Mesenchymal stem cell (in vitro differentiated cells and primary cell): ENCODE results near the gene CAMSAP2.

Experiments used
- DNase-seq: peaks from one replicate; pipeline ENCODE4 v3.0.0-alpha.2; 2013
- H2AFZ ChIP-seq: one replicate; pipeline ENCODE4 v1.6.1; 2013; ENCODE audit warnings: low read depth, mild to moderate bottlenecking, control low read depth, inconsistent platforms, low read length, moderate library complexity
- H2AK5ac ChIP-seq: 2 replicates; pipeline ENCODE4 v1.6.1; 2013; ENCODE audit warnings: low read length, moderate library complexity, mild to moderate bottlenecking, inconsistent platforms; ENCODE audit not compliant: severe bottlenecking
- H2BK120ac ChIP-seq: one replicate; pipeline ENCODE4 v1.6.1; 2013; ENCODE audit warnings: low read depth, mild to moderate bottlenecking, inconsistent platforms, low read length, moderate library complexity
- H2BK12ac ChIP-seq, 2 experiments: one replicate each; pipeline ENCODE4 v1.6.1; 2013; ENCODE audit warnings: inconsistent platforms in 2 of 2, low read length in 2 of 2, mild to moderate bottlenecking in 2 of 2, moderate library complexity in 2 of 2, control low read depth in 1 of 2
- H2BK15ac ChIP-seq: one replicate; pipeline ENCODE4 v1.6.1; 2013; ENCODE audit warnings: mild to moderate bottlenecking, low read depth, inconsistent platforms; ENCODE audit not compliant: poor library complexity, severe bottlenecking
- H2BK5ac ChIP-seq: 2 replicates; pipeline ENCODE4 v1.6.1; 2013; ENCODE audit warnings: low read depth, mild to moderate bottlenecking, low read length, control low read depth, inconsistent platforms; ENCODE audit not compliant: poor library complexity, severe bottlenecking
- H3K14ac ChIP-seq, 2 experiments: one replicate each; pipeline ENCODE4 v1.6.1; 2013; ENCODE audit warnings: inconsistent platforms in 2 of 2, low read length in 2 of 2, control low read depth in 1 of 2, mild to moderate bottlenecking in 1 of 2, moderate library complexity in 1 of 2
- H3K18ac ChIP-seq, 2 experiments: one replicate each; pipeline ENCODE4 v1.6.1; 2013; ENCODE audit warnings: inconsistent platforms in 2 of 2, low read length in 2 of 2, control low read depth in 1 of 2, low read depth in 1 of 2, mild to moderate bottlenecking in 1 of 2
- H3K23ac ChIP-seq, 2 experiments: one replicate each; pipeline ENCODE4 v1.6.1; 2013; ENCODE audit warnings: inconsistent platforms in 2 of 2, low read length in 2 of 2, mild to moderate bottlenecking in 2 of 2, moderate library complexity in 2 of 2, control low read depth in 1 of 2
- H3K27ac ChIP-seq: 2 replicates; pipeline ENCODE4 v1.5.1; 2013; ENCODE audit warnings: mild to moderate bottlenecking, moderate library complexity, low read length, control low read depth, inconsistent platforms; ENCODE audit not compliant: poor library complexity, severe bottlenecking
- H3K27me3 ChIP-seq, 2 experiments: 2 replicates each; pipeline versions ENCODE4 v1.6.1 to v1.7.0; 2013; ENCODE audit warnings: low read length in 2 of 2, mild to moderate bottlenecking in 2 of 2, moderate library complexity in 2 of 2, control low read depth in 1 of 2, inconsistent platforms in 1 of 2; ENCODE audit not compliant: control insufficient read depth in 1 of 2, insufficient read depth in 1 of 2
- H3K36me3 ChIP-seq, 2 experiments: 2 replicates each; pipeline versions ENCODE4 v1.6.1 to v1.7.0; 2013; ENCODE audit warnings: low read length in 2 of 2, control low read depth in 1 of 2, inconsistent platforms in 1 of 2, low read depth in 1 of 2, mild to moderate bottlenecking in 1 of 2; ENCODE audit not compliant: insufficient read depth in 2 of 2, control insufficient read depth in 1 of 2
- H3K4ac ChIP-seq, 2 experiments: one replicate each; pipeline ENCODE4 v1.6.1; 2013; ENCODE audit warnings: inconsistent platforms in 2 of 2, low read length in 2 of 2, mild to moderate bottlenecking in 2 of 2, moderate library complexity in 2 of 2, control low read depth in 1 of 2, low read depth in 1 of 2
- H3K4me1 ChIP-seq: 2 replicates; pipeline ENCODE4 v1.6.1; 2013; ENCODE audit warnings: low read depth, low read length, control low read depth; ENCODE audit not compliant: control insufficient read depth, insufficient read depth
- H3K4me2 ChIP-seq: 2 replicates; pipeline ENCODE4 v1.6.1; 2013; ENCODE audit warnings: low read length, mild to moderate bottlenecking, inconsistent platforms; ENCODE audit not compliant: poor library complexity, severe bottlenecking
- H3K4me3 ChIP-seq, 2 experiments: 2 replicates each; pipeline versions ENCODE4 v1.5.1 to v1.7.0; 2013; ENCODE audit warnings: low read length in 2 of 2, mild to moderate bottlenecking in 2 of 2, control low read depth in 1 of 2, low read depth in 1 of 2; ENCODE audit not compliant: insufficient read depth in 1 of 2
- H3K79me1 ChIP-seq: replicated peaks from 2 replicates; pipeline ENCODE4 v1.6.1; 2013; ENCODE audit warnings: mild to moderate bottlenecking, control low read depth, low read length, inconsistent platforms; ENCODE audit not compliant: poor library complexity, severe bottlenecking
- H3K9ac ChIP-seq: 2 replicates; pipeline ENCODE4 v1.7.0; 2013; ENCODE audit warnings: mild to moderate bottlenecking, low read length, moderate library complexity
- H3K9me3 ChIP-seq: 2 replicates; pipeline ENCODE4 v1.7.0; 2013; ENCODE audit warnings: mild to moderate bottlenecking, low read length; ENCODE audit not compliant: control insufficient read depth
- H4K8ac ChIP-seq: one replicate; pipeline ENCODE4 v1.6.1; 2013; ENCODE audit warnings: inconsistent platforms, mild to moderate bottlenecking, low read length, moderate library complexity
- H4K91ac ChIP-seq: one replicate; pipeline ENCODE4 v1.6.1; 2013; ENCODE audit warnings: mild to moderate bottlenecking, low read length, inconsistent platforms
- WGBS: methylation state at CpG from one replicate; pipeline ENCODE4 v1.1.7; 2013; ENCODE audit warnings: mixed read lengths; 5-methylcytosine and 5-hydroxymethylcytosine counted together

The CAMSAP2 gene

DNA sequence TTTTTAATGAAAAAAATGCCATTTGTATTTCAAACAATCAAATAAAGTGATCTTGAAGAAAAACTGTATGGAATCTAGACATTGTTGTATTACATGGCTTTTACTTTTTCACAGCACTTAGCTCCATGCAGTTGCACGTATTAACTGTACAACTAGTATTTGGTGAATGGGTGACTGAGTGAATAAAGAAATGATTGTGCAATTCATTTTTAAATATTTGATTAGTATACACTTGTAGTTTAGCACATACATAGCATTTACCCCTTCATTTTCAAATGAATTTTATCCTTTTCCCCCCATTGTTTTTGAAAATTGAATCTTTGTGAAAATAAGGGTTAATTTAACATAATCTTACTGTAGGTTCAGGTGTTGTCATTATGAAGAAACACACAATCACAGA lies 79.6 kb downstream of the CAMSAP2 start:
- H3K27ac ChIP-seq = no peak overlapping the region
- no peak overlapping the region for H2AK5ac ChIP-seq
- 100% methylated on average over 1 of the region's 1 CpG for WGBS
- H2BK12ac ChIP-seq = no peak overlapping the region
- H3K9me3 ChIP-seq = no peaks in the 10 kb centered on the region
- no peaks in the 10 kb centered on the region for H3K27me3 ChIP-seq
- H3K9ac ChIP-seq = no peak overlapping the region
- DNase-seq = no peak
- no peak overlapping the region for H3K4ac ChIP-seq
- H2BK120ac ChIP-seq = no peak overlapping the region
- no peak overlapping the region for H2BK15ac ChIP-seq
- H3K4me3 ChIP-seq = no peak overlapping the region
- no peak overlapping the region for H2BK5ac ChIP-seq
- H4K8ac ChIP-seq = no peak overlapping the region
- H2AFZ ChIP-seq = no peak overlapping the region
- no peak overlapping the region for H4K91ac ChIP-seq
- H3K4me1 ChIP-seq = no peaks in the 10 kb centered on the region
- peaks cover 9% of the 10 kb centered on the region for H3K79me1 ChIP-seq
- no peak overlapping the region for H3K23ac ChIP-seq
- no peak overlapping the region for H3K4me2 ChIP-seq
- H3K18ac ChIP-seq = no peak overlapping the region
- peaks cover 4 to 61% of the 10 kb centered on the region in 2 experiments for H3K36me3 ChIP-seq
- no peak overlapping the region for H3K14ac ChIP-seq

DNA sequence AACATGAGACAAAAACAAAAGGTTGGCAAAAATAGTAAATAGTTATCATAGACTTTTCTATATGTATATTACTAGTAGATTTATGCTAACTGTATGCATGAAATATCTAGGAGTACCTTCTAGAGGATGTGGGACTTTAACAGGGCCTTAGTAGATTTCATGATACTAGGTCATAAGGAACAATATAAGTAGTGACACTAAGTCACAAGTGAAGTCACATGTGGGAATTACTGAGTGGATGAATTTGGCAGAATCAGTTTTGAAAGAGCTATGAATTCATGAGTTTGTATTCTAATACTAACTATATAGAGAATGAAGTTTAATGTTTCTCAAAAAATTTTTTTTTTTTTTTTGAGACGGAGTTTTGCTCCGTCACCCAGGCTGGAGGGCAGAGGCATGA lies 81.0 kb downstream of the CAMSAP2 start:
- H3K4me1 ChIP-seq = no peaks in the 10 kb centered on the region
- peaks cover 9% of the 10 kb centered on the region for H3K79me1 ChIP-seq
- no peak overlapping the region for H3K14ac ChIP-seq
- no peak overlapping the region for H3K4ac ChIP-seq
- no peak overlapping the region for H3K23ac ChIP-seq
- no peak overlapping the region for H2BK15ac ChIP-seq
- H4K91ac ChIP-seq = no peak overlapping the region
- no peaks in the 10 kb centered on the region for H3K27me3 ChIP-seq
- no peak overlapping the region for H2AFZ ChIP-seq
- H3K18ac ChIP-seq = no peak overlapping the region
- H2BK120ac ChIP-seq = no peak overlapping the region
- H3K4me3 ChIP-seq = no peak overlapping the region
- no peak overlapping the region for H2BK12ac ChIP-seq
- no peak overlapping the region for H4K8ac ChIP-seq
- no peak overlapping the region for H3K9ac ChIP-seq
- H3K36me3 ChIP-seq = peaks cover 4 to 60% of the 10 kb centered on the region in 2 experiments
- no peak for DNase-seq
- 96% methylated on average over 2 of the region's 2 CpGs for WGBS
- no peak overlapping the region for H3K27ac ChIP-seq
- H2BK5ac ChIP-seq = no peak overlapping the region
- no peaks in the 10 kb centered on the region for H3K9me3 ChIP-seq
- H3K4me2 ChIP-seq = no peak overlapping the region
- H2AK5ac ChIP-seq = no peak overlapping the region

DNA sequence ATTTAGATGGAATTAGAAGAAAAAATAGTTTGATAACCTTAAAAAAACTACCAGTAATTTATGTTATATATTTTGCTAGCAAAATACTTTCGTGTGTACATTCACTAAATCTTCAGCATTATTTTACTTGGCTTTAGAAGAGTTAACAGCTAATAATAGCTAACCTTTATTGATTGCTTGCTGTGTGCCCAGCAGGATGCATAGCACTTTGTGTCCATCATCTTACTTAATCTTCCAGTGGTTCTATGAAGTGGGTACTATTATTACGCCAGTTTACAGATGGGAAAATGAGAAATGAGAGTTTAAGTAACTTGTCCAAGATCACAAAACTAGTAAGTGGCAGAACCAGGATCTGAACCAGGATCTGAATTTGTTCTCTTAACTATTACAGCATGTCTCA lies 92.4 kb downstream of the CAMSAP2 start:
- Histone ChIP-seq H3K9ac (no peak overlapping the region), H3K4me2 (no peak overlapping the region), H3K27me3 (no peaks in the 10 kb centered on the region), H2BK5ac (no peak overlapping the region), H2BK15ac (no peak overlapping the region), H2AK5ac (no peak overlapping the region), H2AFZ (no peak overlapping the region), H3K4me1 (no peaks in the 10 kb centered on the region), H3K36me3 (peaks cover 7 to 33% of the 10 kb centered on the region in 2 experiments), H3K4ac (no peak overlapping the region), H3K14ac (no peak overlapping the region), H3K4me3 (no peak overlapping the region), H2BK120ac (no peak overlapping the region), H3K79me1 (peaks cover 13% of the 10 kb centered on the region), H4K8ac (no peak overlapping the region), H3K27ac (no peak overlapping the region), H2BK12ac (no peak overlapping the region), H3K9me3 (no peaks in the 10 kb centered on the region), H4K91ac (no peak overlapping the region), H3K23ac (no peak overlapping the region), H3K18ac (no peak overlapping the region)
- no CpG with 5 or more reads among the region's 2 CpGs for WGBS
- no peak for DNase-seq

DNA sequence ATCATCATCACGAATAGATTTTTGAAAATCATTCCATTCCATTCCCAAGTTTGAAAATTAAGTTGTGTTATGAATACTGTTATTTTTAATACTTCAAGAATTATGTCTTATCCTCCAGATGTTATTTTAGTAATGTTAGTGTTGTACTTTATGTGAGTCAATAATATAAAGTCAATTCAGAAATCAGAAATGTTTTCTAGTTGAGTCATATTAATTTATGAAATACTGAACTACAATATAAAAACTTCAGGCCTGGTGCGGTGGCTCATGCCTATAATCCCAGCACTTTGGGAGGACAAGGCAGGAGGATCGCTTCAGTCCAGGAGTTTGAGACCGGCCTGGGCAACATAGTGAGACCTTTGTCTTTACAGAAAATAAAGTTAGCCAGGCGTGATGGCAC lies 95.7 kb downstream of the CAMSAP2 start:
- Histone ChIP-seq H3K27ac (no peak overlapping the region), H3K79me1 (peaks cover 14% of the 10 kb centered on the region), H2AK5ac (no peak overlapping the region), H3K4me1 (no peaks in the 10 kb centered on the region), H3K14ac (no peak overlapping the region), H2BK12ac (no peak overlapping the region), H3K27me3 (no peaks in the 10 kb centered on the region), H3K18ac (no peak overlapping the region), H3K4me2 (no peak overlapping the region), H3K9ac (no peak overlapping the region), H3K4ac (no peak overlapping the region), H2BK5ac (no peak overlapping the region), H3K4me3 (no peak overlapping the region), H3K36me3 (peaks cover 6 to 39% of the 10 kb centered on the region in 2 experiments), H3K23ac (no peak overlapping the region), H2BK120ac (no peak overlapping the region), H2BK15ac (no peak overlapping the region), H2AFZ (no peak overlapping the region), H3K9me3 (no peaks in the 10 kb centered on the region), H4K8ac (no peak overlapping the region), H4K91ac (no peak overlapping the region)
- no peak for DNase-seq
- WGBS = 94% methylated on average over 4 of the region's 5 CpGs
